Ureter (tissue), 1 donor: Measurements from ENCODE around the gene SP6. TPM values are rescaled to one million over a fixed set of nuclear protein-coding genes. Genes with fewer than 3 reads are reported as not detected.

Experiments
- DNase-seq: peaks from one replicate; pipeline ENCODE4 v3.0.0-alpha.2; 2020; ENCODE audit warnings: low spot score
- total RNA-seq: library from RNA; stranded (reverse); gene quantifications from one replicate; pipeline ENCODE4 v1.2.4, GENCODE V29; 2023
- donor health status: DM: yes; HTN: yes; CAD: no.

Gene SP6
- total RNA-seq, result 9.2 TPM

DNA sequence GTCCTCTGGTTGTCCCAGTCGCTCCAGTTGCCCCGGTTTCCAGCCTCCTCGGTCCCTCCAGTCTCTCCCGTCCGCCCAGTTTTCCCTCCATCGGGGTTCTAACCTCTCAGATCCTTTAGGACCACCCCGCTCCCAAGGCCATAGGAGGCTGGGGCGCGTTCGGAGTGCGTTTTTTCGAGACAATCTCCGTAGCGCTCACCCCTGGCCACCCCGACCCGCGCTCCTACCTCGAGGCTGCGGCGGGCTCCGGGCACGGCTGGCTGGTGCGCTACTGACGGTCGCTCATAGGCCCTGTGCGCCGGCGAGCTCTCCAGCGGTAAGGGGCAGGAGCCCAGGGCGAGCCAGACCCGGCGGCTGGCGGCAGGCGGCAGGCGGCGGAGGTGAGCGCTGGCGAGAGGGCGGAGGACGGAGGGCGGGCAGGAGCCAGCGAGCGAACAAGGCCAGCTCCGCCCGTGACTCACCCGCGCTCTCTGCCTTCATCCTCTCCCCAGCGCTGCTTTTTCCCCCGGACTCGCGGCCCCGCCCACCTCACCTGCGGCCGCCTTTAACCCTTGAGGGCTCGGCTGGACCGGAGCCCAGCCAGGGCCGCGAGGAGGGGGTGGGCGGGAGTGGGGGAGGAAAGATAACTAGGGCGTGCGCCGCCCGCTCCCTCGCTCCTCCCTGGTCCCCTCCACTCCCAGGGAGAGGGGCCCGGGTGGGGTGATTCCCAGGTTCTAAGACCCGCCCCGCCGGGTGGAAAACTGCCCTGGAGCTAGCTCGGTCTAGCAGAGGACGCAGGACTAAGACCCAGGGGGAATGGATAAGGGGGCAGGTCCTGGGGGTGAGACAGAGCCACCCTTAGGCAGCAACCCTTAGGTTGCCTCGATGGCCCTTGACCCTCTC, at the start of gene SP6:
Gene SP6 (minus strand): TSS at position 472 of the 882 bp plus-strand sequence. CDS start 2,734 bp downstream, outside the sequence.
- DNase-seq, result peak; percentile 84

DNA sequence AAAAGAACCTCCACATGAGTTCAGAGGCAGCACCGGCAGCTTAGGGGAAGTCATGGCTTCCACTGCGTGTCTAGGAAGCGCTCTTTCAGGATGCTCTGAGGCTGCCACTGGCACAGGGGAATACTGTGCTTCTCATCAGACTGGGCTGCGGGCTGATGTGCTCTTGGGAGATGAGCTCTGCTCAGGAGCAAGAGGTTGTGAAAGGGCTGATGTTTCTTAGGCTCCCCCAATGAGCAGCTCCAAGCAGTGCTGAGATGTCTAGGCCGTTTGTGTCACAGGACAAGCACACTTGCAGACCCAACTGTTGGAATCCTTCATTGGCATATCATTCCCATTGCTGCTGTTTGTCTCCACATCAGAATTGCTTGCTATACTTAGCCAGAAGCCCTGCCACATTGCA, 48.7 kb upstream of the SP6 start:
- no peak for DNase-seq

DNA sequence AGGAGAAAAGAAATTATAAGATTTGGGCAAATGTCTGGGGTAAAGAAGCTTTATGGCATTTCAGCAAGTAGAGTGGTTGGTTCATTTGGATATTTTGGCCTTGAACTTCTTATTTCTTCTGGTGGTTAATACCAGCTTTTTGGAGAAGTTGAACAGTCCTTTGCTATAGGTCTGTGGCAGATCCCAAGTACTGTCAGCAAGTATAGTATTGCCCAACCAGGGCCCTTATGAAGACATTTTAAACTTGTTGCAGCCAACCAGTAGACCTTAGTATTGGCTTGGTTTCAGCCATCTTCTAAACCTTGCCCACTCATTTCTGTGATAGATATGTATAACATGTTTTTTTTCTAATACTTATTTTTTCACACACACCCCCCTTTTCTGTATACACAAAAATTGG, 47.3 kb upstream of the SP6 start:
- DNase-seq, result no peak

DNA sequence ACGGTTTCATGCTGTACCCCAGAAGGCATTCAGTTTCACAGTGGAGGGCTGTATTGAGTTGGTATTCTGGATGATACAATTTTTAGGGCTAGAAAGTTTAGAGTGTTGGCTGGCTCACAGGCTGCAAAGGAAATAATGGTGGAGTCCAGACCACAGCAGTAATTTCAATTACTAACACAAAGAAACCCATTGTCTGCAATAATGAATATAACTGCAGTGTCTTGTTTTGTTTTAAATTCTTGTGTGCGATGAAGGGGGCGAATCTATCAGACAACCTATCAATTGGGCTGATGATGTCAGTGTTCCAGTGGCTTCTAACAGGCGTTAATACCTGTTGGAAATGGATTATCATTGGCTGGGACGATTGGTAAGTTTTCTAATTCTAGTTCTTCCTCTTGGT, 46.6 kb upstream of the SP6 start:
- DNase-seq, result no peak

DNA sequence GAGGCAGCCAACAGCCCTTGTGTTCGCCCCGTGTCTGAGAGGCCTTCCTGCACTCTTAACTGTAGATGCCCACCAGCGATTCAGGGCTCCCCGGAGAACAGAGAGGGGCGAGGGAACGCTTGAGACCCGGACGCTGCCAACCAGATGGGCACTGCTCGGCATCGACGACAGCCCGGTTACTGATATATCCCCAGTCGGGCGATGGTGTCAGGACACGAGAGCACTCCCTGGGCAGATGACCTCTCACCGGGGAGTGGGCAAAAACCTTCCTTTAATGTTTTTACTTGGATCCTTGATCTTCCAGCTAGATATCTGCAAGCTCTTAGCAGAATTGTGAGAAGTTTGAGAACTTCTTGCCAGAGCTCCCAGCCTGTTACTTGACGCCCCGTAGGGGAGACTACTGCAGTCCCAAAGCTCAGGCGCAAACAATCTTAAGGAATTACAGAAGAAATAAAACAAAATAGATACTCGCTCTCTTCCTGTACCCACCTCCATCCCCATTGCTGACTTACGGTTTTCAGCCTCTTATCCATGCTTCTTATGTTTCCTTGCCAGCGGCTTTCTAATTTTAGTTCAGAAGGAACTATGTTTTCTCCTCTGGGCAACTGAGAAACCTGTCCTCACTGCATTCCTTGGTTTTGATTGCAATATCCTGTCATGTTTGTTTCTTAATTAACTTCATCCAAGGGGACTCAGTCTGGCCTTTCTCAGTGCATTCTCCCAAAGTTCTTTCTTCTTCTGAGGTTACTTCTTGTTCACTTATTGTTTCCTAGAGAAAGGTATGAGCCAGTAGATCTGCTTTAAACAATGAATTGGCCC, 45.9 kb upstream of the SP6 start:
- DNase-seq, result no peak

DNA sequence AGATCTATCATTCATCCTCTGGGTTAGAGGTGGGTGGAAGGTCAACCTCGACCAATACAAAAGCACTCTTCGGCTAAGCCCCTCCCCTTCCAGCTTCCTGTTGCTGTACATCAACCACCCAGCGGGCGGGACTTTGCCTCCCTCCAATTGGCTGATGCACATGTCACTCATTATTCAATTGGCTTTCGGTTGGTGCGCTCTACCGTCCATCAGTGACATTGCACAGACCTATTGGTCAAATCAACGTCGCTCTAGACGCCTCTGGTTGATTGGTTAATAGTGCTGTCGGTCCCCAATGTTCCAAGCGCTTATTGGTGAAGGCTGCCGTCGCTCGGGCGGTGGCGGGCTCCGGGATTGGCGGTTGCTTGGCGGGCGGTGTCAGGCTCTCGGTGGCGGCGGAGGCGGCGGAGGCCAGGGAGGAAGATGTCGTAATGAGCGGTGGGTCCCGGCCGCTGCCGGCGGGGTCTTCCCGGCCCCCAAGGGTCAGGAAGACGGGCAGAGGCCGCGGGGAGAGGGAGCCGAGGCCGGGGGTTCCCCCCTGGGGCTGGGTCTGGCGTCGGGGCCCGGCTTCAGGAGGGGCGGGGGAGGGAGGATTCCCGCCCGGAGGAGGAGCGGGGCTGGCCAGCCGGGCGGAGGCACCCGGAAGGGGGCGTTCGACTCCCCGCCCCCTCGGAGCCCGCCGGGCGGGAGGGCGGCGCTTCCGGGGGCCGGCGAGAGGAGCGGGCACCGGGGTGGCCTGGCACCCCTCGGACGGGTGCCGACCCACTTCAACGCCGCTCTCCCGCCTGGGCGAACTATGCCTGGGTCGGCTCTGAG, 45.1 kb upstream of the SP6 start, which contains the start of gene SP2:
Gene SP2 (plus strand): TSS at position 381 of the 816 bp plus-strand sequence. CDS start 51 bp downstream, at position 432.
- peak; percentile 100 for DNase-seq

DNA sequence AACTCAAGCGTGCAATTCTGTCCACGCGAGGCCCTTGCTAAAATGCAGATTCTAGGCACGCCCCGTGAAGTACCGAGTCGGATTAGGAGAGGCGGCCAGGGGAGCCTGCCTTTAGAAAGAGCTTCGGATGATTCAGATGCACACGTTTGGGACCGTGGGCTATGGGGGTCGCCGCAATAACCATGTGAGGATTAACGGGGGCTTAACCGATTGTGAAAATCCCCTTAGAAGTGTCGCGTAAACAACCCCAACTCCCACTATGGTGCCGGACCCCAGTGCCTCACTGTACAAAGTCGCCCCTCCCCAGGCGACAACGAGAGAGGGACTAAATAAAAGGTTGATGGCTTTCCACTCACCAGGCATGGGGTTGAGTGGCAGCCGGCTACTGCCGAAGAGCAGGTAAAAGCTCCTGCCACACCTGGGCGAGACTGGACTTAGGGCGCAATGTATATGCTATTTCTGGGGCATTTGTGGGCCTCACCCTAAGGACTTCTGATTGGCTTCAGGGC, 44.4 kb upstream of the SP6 start:
- peak; percentile 59 for DNase-seq

DNA sequence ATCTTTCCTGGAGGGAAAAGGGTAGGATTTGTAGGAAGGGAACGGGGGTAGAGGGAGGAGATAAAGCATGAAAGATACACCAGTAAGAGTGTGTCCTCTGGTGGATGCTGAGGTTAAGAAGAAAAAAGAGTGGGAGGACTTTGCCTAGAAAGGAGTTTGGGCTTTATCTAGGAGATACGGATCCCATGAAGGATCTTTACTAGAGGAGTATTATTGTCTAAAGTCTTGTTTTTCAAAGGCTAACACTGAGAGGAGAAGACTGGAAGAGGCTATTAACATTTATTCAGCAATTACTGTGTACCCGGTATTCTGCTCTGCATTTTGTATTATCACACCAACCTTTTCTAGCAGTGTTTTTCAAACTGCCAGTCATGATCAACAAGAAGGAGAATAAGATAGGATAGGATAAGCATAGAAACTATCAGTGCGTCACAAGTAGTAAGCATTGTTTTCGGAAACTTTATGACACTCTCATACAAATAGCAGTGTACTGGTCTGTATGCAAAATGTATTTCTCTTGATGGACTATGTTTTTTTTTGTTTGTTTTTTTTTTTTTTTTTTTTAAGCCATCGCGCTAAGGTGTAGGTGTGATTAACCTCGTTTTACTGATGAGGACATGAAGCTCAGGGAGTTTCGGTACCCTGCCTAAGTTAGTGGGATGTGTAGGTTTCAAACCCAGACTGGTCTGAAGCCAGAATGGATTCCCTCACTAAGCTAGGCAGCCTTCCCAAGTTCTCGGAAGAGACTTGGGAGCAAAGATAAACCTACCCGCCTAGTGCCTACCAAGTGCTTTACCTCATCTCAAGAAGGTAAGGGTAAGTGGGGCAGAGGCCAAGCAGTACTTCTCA, 43.8 kb upstream of the SP6 start:
- no peak for DNase-seq

DNA sequence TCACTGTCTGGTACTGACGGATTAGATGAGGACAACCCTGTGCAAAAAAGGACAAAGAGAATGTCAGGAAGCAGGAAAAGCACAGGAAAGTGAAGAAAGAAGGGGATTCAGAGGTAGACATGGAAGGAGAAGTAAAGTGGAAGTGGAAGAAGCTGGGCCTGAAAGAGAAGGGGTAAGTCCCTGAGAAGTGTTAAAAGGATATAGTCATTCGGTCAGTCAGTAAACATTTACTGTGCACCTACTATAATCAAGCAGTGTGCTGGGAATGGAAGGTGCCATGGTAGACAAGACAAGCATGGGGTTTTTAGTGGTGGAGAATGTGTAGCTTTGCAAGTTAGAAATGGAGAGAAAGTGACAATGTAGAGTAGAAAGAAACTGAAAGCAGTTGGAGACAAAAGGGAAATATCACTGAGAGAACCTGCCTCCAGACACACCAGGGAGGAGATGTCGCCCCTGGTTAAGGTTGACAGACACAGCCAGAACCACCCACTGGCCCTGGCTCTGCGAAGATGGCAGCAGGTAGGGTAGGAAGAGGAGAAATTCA, 40.7 kb upstream of the SP6 start:
- DNase-seq, result no peak

DNA sequence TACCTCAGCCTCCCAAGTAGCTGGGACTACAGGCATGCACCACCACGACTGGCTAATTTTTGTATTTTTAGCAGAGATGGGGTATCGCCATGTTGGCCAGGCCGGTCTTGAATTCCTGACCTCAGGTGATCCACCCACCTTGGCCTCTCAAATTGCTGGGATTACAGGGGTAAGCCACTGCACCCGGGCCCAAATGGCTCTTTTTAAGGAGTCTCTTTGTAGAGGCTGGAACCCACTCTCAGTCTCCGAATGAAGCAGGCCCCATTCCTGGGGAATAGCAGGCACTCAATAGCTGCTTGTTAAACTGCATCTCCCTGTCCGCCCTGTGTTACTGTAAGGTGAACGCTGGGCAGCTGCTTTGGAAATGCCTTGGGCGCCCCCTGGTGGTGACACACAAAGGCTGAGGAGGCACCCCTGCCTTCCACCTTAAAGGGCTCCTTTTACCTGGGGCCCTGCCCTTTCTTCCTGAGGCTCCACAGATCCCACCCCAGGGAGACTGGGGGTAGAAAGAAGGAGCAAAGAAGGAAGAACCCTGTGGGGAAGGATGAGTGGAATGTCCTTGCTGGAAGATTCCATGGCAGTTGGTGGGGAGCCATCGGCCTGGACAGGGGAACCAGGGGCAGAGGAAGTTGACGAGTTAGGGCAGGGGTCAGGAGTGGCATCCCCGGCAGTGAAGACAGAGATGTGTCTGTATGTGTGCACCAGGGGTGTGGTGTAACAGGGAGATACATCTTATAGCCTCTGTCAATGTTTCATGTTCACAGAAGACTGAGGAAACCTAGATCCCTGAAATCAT, 39.0 kb upstream of the SP6 start:
- peak; percentile 92 for DNase-seq

DNA sequence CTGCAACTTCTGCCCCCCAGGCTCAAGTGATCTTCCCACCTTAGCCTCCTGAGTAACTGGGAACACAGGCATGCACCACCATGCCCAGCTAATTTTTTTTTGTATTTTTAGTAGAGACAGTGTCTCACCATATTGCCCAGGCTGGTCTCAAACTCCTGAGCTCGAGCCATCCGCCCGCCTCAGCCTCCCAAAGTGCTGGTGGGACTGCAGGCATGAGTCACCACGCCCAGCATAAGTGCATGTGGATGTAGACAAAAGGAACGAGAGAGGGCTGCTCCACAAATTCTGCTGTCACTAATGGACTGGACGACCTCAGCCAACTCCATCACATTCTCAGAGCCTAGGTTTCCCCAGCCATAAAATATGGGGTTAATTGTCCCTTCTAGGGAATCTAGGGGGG, 37.3 kb upstream of the SP6 start:
- no peak for DNase-seq

DNA sequence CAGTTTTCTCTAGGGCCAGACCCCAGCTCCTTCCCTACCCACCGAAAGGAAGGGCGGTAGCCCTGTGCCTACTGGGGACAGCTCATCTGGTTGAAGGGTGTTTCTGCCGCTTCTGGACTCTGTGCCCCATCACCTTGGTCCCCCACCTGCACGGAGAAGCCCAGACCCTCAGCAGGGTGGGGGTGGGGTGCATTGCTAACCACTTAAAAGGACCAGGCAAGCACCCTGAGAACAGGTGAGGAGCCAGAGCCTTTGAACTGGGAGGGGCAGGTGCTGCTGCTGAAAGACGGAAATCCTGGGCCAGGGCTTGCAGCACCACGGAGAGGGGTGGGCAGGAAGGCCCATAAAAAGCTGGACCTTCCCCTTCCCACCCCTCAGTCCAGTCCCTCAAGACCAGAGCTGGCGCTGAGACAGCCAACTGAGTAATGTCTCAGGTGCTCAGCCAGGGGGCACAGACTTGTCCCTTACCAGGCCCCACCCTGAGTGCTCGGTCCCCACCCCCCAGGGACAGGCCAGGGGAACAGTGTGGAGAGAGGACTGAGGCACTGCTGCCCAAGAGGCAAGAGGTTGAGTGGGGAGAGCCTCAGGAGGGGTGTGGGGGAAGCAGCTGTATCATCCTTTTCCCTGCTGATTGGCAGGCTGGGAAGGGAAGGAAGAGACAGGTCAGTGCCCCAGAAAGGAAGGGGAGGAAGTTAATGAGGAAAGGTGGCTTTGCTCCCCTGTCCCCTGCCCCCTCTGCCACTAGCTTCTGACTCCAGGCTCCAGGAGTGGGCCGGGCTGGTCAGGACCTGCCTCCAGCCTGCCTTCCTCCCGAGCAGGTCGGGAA, 34.2 kb upstream of the SP6 start:
- DNase-seq, result no peak

DNA sequence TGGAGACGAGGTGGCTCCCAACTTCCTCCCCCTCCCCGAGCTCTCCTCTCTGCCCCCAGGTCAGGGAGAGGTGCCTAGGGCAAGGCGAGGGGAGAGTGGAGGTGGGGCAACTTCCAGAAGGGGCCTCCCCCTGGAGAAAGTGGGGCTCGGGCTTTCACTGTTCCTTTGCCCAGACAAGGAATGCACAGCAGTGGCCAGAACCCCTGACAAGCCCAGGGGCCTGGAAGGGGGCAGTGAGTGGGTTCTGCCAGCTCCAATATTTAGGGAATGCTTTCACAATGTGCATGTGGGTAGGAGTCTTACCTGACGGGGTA, 33.4 kb upstream of the SP6 start:
- DNase-seq, result no peak

DNA sequence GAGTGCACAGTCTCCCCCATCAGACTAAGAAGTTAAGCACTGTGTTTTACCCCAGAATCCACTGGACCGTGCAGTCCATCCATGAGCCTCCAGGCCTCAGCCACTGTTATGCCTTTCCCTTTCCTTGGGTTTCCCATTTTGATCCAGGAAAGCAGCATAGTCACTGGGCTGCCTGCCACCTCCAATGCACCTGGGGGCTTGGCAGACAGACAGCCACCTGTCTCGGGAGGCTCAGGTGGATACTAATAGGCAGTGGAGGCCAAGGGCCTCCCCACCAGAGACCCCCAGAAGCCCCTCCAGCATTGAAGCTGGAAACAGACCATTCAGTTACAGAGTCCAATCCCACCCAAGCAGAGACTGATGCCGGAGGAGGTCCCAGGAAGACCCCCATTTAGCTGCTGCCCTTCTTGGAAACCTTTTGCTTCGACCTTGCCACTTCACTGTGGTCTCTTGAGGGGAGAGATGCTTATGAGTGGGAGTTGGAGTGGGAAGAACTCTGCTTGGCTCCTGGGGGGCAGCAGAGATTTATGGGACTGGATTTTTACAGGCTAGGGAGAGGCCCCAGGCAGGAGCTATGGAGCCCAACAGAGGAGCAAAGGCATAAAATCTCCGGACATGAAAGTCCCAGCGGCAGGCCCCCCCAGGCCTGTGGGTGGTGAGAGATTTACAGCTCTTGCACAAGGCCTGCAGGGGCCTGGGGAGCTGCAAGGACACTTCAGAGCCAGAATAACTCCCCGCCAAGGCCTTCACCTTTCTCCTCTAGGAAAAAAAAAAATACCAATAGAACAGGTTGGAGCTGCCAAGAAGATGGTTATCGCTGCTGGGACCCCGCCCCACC, 32.8 kb upstream of the SP6 start:
- peak; percentile 59 for DNase-seq

DNA sequence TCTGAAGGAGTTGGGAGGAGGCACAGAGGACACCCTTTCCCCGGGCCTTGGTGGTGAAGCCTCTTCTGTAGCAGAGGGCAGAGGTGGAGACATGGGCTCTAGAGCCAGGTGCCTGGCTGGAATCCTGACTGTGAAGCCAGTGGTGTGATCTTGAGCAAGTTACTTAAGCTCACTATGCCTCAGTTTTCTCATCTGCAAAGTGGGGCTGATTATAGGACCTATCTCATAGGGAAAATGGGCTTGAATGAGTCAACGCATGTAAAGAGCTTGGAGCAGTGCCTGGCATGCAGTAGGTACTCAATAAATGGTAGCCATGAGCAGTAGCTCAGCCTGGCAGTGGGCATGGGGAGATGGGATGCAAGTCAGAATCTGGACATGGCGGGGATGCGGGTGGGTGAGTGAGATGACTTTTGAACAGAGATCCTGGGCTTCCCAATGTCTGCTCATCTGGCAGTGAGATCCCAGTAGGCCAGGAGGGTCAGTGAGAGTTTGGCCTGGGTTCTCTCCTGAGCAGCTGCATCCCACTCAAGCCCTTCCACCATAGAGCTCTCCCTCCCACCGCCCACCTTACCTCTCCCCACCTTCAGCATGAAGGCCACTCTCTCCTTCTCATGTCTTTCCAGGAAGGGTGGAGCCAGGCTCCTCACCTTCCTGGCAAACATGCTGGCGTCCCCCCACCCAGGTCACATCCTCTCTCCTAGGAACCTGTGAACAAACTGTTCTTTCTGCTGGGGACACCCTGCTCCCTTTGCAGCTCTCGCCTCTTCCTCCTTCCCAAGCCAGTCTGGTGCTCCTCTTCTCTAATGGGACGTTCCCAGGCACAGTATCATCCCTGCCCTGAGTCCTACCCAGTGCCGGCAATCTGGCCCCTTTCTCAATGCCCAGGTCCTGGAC, 32.0 kb upstream of the SP6 start:
- no peak for DNase-seq

DNA sequence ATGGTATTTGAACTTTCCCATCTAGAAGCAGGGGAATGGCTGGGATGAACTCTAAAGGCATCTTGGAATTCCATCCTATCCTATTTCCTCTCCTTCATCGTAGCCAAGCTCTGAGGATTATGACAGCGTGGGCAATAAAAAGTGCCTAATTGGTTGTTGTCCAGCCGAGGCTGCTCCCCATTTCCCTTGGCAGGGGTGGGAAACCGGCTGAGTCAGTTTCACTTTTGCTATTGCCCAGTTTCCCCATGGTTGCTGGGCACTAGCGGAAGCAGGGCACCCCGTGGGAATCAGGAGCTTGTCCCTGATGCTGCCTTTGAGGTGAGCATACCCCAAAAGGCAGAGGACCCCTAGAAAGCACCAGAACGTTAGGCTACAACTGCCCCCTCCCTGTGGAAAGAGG, 31.3 kb upstream of the SP6 start:
- DNase-seq, result peak; percentile 67
